ENCODE data around the gene GRIN2D. TPM values are rescaled to one million over a fixed set of nuclear protein-coding genes. Genes with fewer than 3 reads are reported as not detected.
A peak's percentile ranks its signal among the peaks of the same experiment; 100 is the strongest.

Gene GRIN2D
- total and polyA plus RNA-seq, 2 of the 8 experiments (the other 6 are each of a cell fraction or from before 2014, with no cell fraction given): 2.2 to 12.4 TPM

- H2BK20ac ChIP-seq (ENCODE audit: low read length): peak overlapping the region; percentile 86; the same call in 1 of the 2 replicates
- H3K23me2 ChIP-seq (ENCODE audit: low read depth, low read length): peaks cover 20% of the 10 kb centered on the region
- H3K4me1 ChIP-seq (replicated peaks in 1 of 4; ENCODE audit: control insufficient read depth in 3 of 4, insufficient read depth in 4 of 4, low read length in 3 of 4): peaks cover 8 to 37% (median 28%) of the 10 kb centered on the region in 4 experiments
- no peaks in the 10 kb centered on the region for H3K9me3 ChIP-seq (ENCODE audit: insufficient read depth in 2 of 2, low read depth in 1 of 2, low read length in 1 of 2)
- peak overlapping the region; percentile 85; the same call in 1 of the 2 replicates for H2AFZ ChIP-seq (ENCODE audit: low read length)
- no peak overlapping the region for H3K14ac ChIP-seq (ENCODE audit: insufficient read length)
- POLR2A ChIA-PET (ENCODE audit: partially characterized antibody): interaction anchor here (0.8 to 5.4 kb wide), 25 partner anchors 9 to 128 kb away, joined by 3 to 57 read pairs (median 5); partner anchors contain the start of genes EMP3, GRWD1, KCNJ14 and KDELR1
- H3K4me3 ChIP-seq (ENCODE audit: extremely low read depth in 1 of 4, insufficient read depth in 2 of 4, low read depth in 3 of 4, low read length in 4 of 4): peak overlapping the region; percentile 23 to 49 (median 32); a peak in 6 of 8 replicates
- H4K5ac ChIP-seq (ENCODE audit: insufficient read length, low read depth, low read length): peak overlapping the region; percentile 80
- peak overlapping the region; percentile 63 for H3K4ac ChIP-seq (replicated peaks; ENCODE audit: insufficient read length, low read depth, low read length)
- H3K27me3 ChIP-seq (replicated peaks in 1 of 4; ENCODE audit: control insufficient read depth in 3 of 4, extremely low read depth in 1 of 4, insufficient read depth in 3 of 4, low read length in 3 of 4): peaks cover 0 to 27% (median 23%) of the 10 kb centered on the region in 4 experiments; a peak in 6 of 7 replicates
- CTCF ChIA-PET (ENCODE audit: partially characterized antibody): interaction anchor here (0.6 to 2.6 kb wide), 7 partner anchors 9 to 89 kb away, joined by 3 to 11 read pairs (median 5); partner anchors contain the start of genes KDELR1, SYNGR4 and TMEM143
- peak overlapping the region; percentile 97 for H2AK5ac ChIP-seq (ENCODE audit: low read depth, low read length)
- FAIRE-seq (peak; percentile 97), DNase-seq (ENCODE audit: low read depth in 1 of 2, low spot score in 2 of 2) (peak; percentile 77 to 88)
- peak overlapping the region; percentile 97 for H2BK12ac ChIP-seq (ENCODE audit: low read depth, low read length)
- no peaks in the 10 kb centered on the region for H3K79me1 ChIP-seq (ENCODE audit: low read depth, low read length)
- H3K23ac ChIP-seq (ENCODE audit: insufficient read length): no peak overlapping the region
- H3K27ac ChIP-seq (ENCODE audit: low read depth, low read length): peak overlapping the region; percentile 92
- no peaks in the 10 kb centered on the region for H3K79me2 ChIP-seq (ENCODE audit: control insufficient read depth in 1 of 2, insufficient read depth in 2 of 2, low read length in 2 of 2)
- H4K91ac ChIP-seq (replicated peaks; ENCODE audit: insufficient read length, low read length): peak overlapping the region; percentile 49
- H4K20me1 ChIP-seq (replicated peaks in 1 of 2; ENCODE audit: control insufficient read depth in 1 of 2, insufficient read depth in 2 of 2, low read length in 2 of 2): no peaks in the 10 kb centered on the region
- H2BK5ac ChIP-seq (ENCODE audit: low read depth, low read length): peak overlapping the region; percentile 93
- H3K9ac ChIP-seq (replicated peaks in 1 of 4; ENCODE audit: extremely low read depth in 1 of 4, low read depth in 3 of 4, low read length in 3 of 4): peak overlapping the region in 3 of 4 experiments; percentile 58 to 77 (median 61); a peak in 5 of 7 replicates
- 25% methylated on average over 14 of the region's 14 CpGs; no CpG with 5 or more reads in 1 of the 2 experiments for WGBS, 2 experiments (ENCODE audit: extremely low coverage in 1 of 2, insufficient coverage in 1 of 2, insufficient read length in 1 of 2, insufficient replicate concordance in 2 of 2, low coverage in 1 of 2, low lambda C conversion rate in 2 of 2, missing lambda C conversion rate in 1 of 2)
- H2BK120ac ChIP-seq (replicated peaks; ENCODE audit: low read depth, low read length): peak overlapping the region; percentile 21
- peak overlapping the region; percentile 91 for H3K18ac ChIP-seq (ENCODE audit: extremely low read depth, low read length)
- peak overlapping the region; percentile 76 to 100 for H3K4me2 ChIP-seq (ENCODE audit: insufficient read depth in 1 of 2, low read depth in 2 of 2, low read length in 2 of 2)
- H2BK15ac ChIP-seq (ENCODE audit: low read length): peak overlapping the region; percentile 92; the same call in 1 of the 2 replicates
- H3K56ac ChIP-seq (replicated peaks; ENCODE audit: insufficient read length, low read depth, low read length): peak overlapping the region; percentile 20
- no peak overlapping the region for H4K8ac ChIP-seq (ENCODE audit: extremely low read depth, insufficient read depth, low read length)
- H3K36me3 ChIP-seq (ENCODE audit: control insufficient read depth in 2 of 4, insufficient read depth in 4 of 4, low read length in 3 of 4): no peaks in the 10 kb centered on the region
- TF ChIP-seq CHD1 (IDR thresholded peaks at IDR 0.05; ENCODE audit: low read depth, low read length) (no peak), TCF12 (IDR thresholded peaks at IDR 0.05; ENCODE audit: low read depth, low read length) (no peak), JUND (IDR thresholded peaks at IDR 0.05; ENCODE audit: low read length) (no peak), NANOG (IDR thresholded peaks at IDR 0.05; ENCODE audit: insufficient read depth, low read depth, low read length, poor library complexity, severe bottlenecking) (no peak), SIRT6 (IDR thresholded peaks at IDR 0.05; ENCODE audit: low read length) (no peak), RBBP5 (IDR thresholded peaks at IDR 0.05; ENCODE audit: borderline replicate concordance, low read depth, low read length) (no peak; the same call in 1 of the 2 replicates), POLR2A (IDR thresholded peaks at IDR 0.05; ENCODE audit: control extremely low read depth in 1 of 2, low read depth in 2 of 2, low read length in 2 of 2) (peak; percentile 68 to 84; a peak in 2 of 3 replicates), HDAC2 (IDR thresholded peaks at IDR 0.05; ENCODE audit: borderline replicate concordance in 1 of 2, low read depth in 2 of 2, low read length in 2 of 2) (no peak), CBX5 (IDR thresholded peaks at IDR 0.05; ENCODE audit: low read depth, low read length) (no peak), YY1 (IDR thresholded peaks at IDR 0.05; ENCODE audit: low read depth, low read length) (0 out of 2 replicates have a peak, but pooled peaks have one; percentile 38), BRCA1 (IDR thresholded peaks at IDR 0.05; ENCODE audit: low read depth, low read length) (no peak)
Measured at GRCh38 chr19:48400018-48400742, 6.7 kb downstream of the GRIN2D start.

Measured in H1 (cell line).